Measurements from ENCODE around the gene SANBR. TPM values are rescaled to one million over a fixed set of nuclear protein-coding genes. Genes with fewer than 3 reads are reported as not detected.

The SANBR gene
- total and polyA plus RNA-seq, 2 of the 13 experiments (the other 11 are each of a cell fraction or from before 2014, with no cell fraction given), result 9.8 to 20.9 TPM

- TF ChIP-seq DNMT3B (CRISPR knock-in tag; conservative IDR thresholded peaks at IDR 0.05) (peak; percentile 82; the same call in 1 of the 2 replicates), ZNF713 (CRISPR knock-in tag; IDR thresholded peaks at IDR 0.05) (no peak), ZNF839 (CRISPR knock-in tag; IDR thresholded peaks at IDR 0.05; ENCODE audit: borderline replicate concordance) (no peak), ASH2L (IDR thresholded peaks at IDR 0.05; ENCODE audit: insufficient read length, low read depth, low read length) (peak; percentile 88), NR2F1 (CRISPR knock-in tag; IDR thresholded peaks at IDR 0.05) (0 out of 4 replicates have a peak, but pooled peaks of 1 of the 2 experiments have one; percentile 6), PRDM15 (CRISPR knock-in tag; IDR thresholded peaks at IDR 0.05) (peak; percentile 53; the same call in 1 of the 2 replicates), SMC3 (IDR thresholded peaks at IDR 0.05; ENCODE audit: low read length) (no peak), NCOA5 (CRISPR knock-in tag; IDR thresholded peaks at IDR 0.05) (peak; percentile 75; the same call in 1 of the 2 replicates), PRDM10 (CRISPR knock-in tag; IDR thresholded peaks at IDR 0.05; ENCODE audit: low read depth) (0 out of 2 replicates have a peak, but pooled peaks have one; percentile 58), ZNF142 (CRISPR knock-in tag; IDR thresholded peaks at IDR 0.05) (0 out of 2 replicates have a peak, but pooled peaks have one; percentile 10), ZNF781 (CRISPR knock-in tag; IDR thresholded peaks at IDR 0.05; ENCODE audit: borderline replicate concordance, not compliant biosample characterization) (no peak), ZMYM4 (CRISPR knock-in tag; IDR thresholded peaks at IDR 0.05) (no peak), RBAK (CRISPR knock-in tag; IDR thresholded peaks at IDR 0.05) (no peak)
These were observed 47.3 kb upstream of the SANBR start (continued) for GRCh38 chr2:61018318-61018755.
